K562 (cell line): Measurements from ENCODE around the gene POLR2C.

Experiments
- ETS2 ChIP-seq: IDR thresholded peaks from 2 replicates; pipeline ENCODE4 v1.6.1; 2016; ENCODE audit warnings: borderline replicate concordance, missing genetic modification characterization, mild to moderate bottlenecking, moderate library complexity, missing compliant biosample characterization; ENCODE audit not compliant: poor library complexity, severe bottlenecking
- HDAC2 ChIP-seq: fragments of 450-650 bp; IDR thresholded peaks from 2 replicates; pipeline ENCODE4 v1.6.1; 2016; ENCODE audit warnings: mild to moderate bottlenecking
- HMGN3 ChIP-seq: IDR thresholded peaks from 2 replicates; pipeline ENCODE4 v1.6.1; 2011; ENCODE audit warnings: borderline replicate concordance, low read depth, mild to moderate bottlenecking, mixed read lengths, low read length; ENCODE audit not compliant: insufficient read length; ENCODE audit errors: extremely low read depth
- PML ChIP-seq: IDR thresholded peaks from 2 replicates; pipeline ENCODE4 v1.6.1; 2012; ENCODE audit warnings: low read length, inconsistent platforms
- POLR2A ChIP-seq: fragments of 450-650 bp; conservative IDR thresholded peaks from 2 replicates; pipeline ENCODE4 v1.6.1; 2016
- PRMT5 ChIP-seq: sonication (generic); formaldehyde crosslinking; IDR thresholded peaks from 2 replicates; pipeline ENCODE4 v1.5.0; 2020; ENCODE audit warnings: missing genetic modification reagents
- SLC30A9 ChIP-seq: fragments of 250-450 bp; sonication (Bioruptor Pico); IDR thresholded peaks from 2 replicates; pipeline ENCODE4 v1.8.0; 2022; ENCODE audit warnings: mild to moderate bottlenecking, moderate library complexity
- SREBF1 ChIP-seq: fragments of 150-350 bp; IDR thresholded peaks from 2 replicates; pipeline ENCODE4 v1.6.1; 2014; ENCODE audit warnings: antibody characterized with exemption, low read depth, low read length, borderline replicate concordance
- ZBED1 ChIP-seq: IDR thresholded peaks from 2 replicates; pipeline ENCODE4 v1.6.1; 2014
- ZNF586 ChIP-seq: fragments of 450-650 bp; formaldehyde crosslinking; conservative IDR thresholded peaks from 2 replicates; pipeline ENCODE4 v1.4.0; 2020; ENCODE audit warnings: mild to moderate bottlenecking, moderate library complexity
- ZZZ3 ChIP-seq: fragments of 450-650 bp; IDR thresholded peaks from 2 replicates; pipeline ENCODE4 v1.6.1; 2016; ENCODE audit warnings: antibody characterized with exemption, mild to moderate bottlenecking, moderate library complexity
- TF ChIP-seq, protein P1 (sequence below): fragments of 450-650 bp; formaldehyde crosslinking; IDR thresholded peaks from 2 replicates; pipeline ENCODE4 v1.4.0; 2020; ENCODE audit warnings: mild to moderate bottlenecking, moderate library complexity
- TF ChIP-seq, protein P2 (sequence below), 3 experiments: IDR thresholded peaks in 2 of 3; conservative IDR thresholded peaks in 1 of 3; 2 replicates each; pipeline ENCODE4 v1.5.1; 2011 to 2012; ENCODE audit warnings: low read length in 3 of 3, mild to moderate bottlenecking in 3 of 3, control low read depth in 2 of 3, improper control_type of control experiment in 1 of 3, inconsistent platforms in 1 of 3, low read depth in 1 of 3, mixed read lengths in 1 of 3, moderate library complexity in 1 of 3; ENCODE audit not compliant: insufficient read depth in 2 of 3

DNA sequence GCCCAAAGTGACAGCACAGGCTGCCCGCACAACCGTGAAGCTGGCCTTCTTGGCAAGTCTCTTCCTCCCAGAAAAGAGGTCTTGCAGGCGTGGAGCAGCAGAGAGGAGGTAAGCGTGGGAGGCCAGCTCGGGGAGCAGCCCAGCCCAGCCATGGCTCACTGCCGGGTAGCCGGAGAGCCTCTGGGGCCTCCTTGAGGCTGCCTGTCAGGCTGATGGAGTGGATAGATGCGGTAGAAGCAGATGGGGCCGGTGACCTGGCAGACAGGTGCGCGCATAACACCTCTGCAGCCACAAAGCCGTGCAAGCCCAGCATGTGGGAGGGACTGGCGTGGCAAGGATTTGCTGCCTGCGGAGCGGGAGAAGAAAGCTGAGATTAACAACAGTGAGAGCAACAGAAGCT lies 40.9 kb downstream of the POLR2C start:
- TF ChIP-seq POLR2A (no peak), HMGN3 (no peak), PML (no peak), SLC30A9 (CRISPR knock-in tag) (no peak), SREBF1 (no peak), ZBED1 (no peak), PRMT5 (CRISPR knock-in tag) (no peak), ZNF586 (no peak), HDAC2 (no peak), ETS2 (tag) (no peak), ZZZ3 (no peak)
- TF ChIP-seq, protein P1, sequence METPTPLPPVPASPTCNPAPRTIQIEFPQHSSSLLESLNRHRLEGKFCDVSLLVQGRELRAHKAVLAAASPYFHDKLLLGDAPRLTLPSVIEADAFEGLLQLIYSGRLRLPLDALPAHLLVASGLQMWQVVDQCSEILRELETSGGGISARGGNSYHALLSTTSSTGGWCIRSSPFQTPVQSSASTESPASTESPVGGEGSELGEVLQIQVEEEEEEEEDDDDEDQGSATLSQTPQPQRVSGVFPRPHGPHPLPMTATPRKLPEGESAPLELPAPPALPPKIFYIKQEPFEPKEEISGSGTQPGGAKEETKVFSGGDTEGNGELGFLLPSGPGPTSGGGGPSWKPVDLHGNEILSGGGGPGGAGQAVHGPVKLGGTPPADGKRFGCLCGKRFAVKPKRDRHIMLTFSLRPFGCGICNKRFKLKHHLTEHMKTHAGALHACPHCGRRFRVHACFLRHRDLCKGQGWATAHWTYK (CRISPR knock-in tag): no peak
- TF ChIP-seq, protein P2, sequence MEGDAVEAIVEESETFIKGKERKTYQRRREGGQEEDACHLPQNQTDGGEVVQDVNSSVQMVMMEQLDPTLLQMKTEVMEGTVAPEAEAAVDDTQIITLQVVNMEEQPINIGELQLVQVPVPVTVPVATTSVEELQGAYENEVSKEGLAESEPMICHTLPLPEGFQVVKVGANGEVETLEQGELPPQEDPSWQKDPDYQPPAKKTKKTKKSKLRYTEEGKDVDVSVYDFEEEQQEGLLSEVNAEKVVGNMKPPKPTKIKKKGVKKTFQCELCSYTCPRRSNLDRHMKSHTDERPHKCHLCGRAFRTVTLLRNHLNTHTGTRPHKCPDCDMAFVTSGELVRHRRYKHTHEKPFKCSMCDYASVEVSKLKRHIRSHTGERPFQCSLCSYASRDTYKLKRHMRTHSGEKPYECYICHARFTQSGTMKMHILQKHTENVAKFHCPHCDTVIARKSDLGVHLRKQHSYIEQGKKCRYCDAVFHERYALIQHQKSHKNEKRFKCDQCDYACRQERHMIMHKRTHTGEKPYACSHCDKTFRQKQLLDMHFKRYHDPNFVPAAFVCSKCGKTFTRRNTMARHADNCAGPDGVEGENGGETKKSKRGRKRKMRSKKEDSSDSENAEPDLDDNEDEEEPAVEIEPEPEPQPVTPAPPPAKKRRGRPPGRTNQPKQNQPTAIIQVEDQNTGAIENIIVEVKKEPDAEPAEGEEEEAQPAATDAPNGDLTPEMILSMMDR (IDR thresholded peaks at IDR 0.05 in 2 of 3, conservative IDR thresholded peaks at IDR 0.05 in 1 of 3; ENCODE audit: insufficient read depth in 2 of 3, low read depth in 1 of 3, low read length in 3 of 3): no peak; a peak in 1 of 6 replicates
